ENCODE measurements around the gene ZDHHC1. TPM values are rescaled to one million over a fixed set of nuclear protein-coding genes. Genes with fewer than 3 reads are reported as not detected.

Gene ZDHHC1
- total RNA-seq, 3 donors from 2014 or later = 9.2 to 12.3 (median 10.0) TPM

DNA sequence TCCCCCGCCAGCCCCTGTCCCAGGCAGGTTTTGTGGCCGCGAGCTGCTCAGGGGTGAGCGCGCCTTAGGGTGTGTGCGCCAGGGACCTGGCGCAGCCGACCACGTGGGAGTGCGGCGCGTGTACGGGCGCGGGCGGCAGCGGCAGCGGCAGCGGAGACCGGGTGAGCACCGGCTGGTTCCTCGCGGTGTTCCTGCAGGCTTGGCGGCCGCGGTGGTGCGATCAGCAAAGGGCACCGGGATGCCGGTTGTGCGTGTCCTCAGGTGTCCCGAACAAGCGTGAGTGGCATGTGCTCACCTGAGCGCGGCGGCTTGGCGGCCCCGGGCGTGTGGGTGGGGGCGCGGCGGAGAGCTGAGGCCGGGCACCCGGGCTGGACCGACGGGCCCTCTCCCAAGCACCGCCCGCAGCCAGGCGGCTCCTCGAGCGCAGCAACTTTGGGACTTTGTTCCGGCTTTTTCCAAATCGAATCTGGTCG is 14.3 kb upstream of the ZDHHC1 start:
- peak overlapping the region; percentile 63 for H3K4me3 ChIP-seq
- intact Hi-C loops (cut with DNase I, micrococcal nuclease) = no loop called here
- TF ChIP-seq, protein P1, sequence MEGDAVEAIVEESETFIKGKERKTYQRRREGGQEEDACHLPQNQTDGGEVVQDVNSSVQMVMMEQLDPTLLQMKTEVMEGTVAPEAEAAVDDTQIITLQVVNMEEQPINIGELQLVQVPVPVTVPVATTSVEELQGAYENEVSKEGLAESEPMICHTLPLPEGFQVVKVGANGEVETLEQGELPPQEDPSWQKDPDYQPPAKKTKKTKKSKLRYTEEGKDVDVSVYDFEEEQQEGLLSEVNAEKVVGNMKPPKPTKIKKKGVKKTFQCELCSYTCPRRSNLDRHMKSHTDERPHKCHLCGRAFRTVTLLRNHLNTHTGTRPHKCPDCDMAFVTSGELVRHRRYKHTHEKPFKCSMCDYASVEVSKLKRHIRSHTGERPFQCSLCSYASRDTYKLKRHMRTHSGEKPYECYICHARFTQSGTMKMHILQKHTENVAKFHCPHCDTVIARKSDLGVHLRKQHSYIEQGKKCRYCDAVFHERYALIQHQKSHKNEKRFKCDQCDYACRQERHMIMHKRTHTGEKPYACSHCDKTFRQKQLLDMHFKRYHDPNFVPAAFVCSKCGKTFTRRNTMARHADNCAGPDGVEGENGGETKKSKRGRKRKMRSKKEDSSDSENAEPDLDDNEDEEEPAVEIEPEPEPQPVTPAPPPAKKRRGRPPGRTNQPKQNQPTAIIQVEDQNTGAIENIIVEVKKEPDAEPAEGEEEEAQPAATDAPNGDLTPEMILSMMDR (IDR thresholded peaks at IDR 0.05) = no peak
- H3K36me3 ChIP-seq (ENCODE audit: low read depth) = no peaks in the 10 kb centered on the region
- H3K9me3 ChIP-seq = no peaks in the 10 kb centered on the region
- ATAC-seq (peak; percentile 59), DNase-seq (peak; percentile 84 to 88 (median 86))
- peaks cover 15% of the 10 kb centered on the region for H3K4me1 ChIP-seq (ENCODE audit: low read depth)

DNA sequence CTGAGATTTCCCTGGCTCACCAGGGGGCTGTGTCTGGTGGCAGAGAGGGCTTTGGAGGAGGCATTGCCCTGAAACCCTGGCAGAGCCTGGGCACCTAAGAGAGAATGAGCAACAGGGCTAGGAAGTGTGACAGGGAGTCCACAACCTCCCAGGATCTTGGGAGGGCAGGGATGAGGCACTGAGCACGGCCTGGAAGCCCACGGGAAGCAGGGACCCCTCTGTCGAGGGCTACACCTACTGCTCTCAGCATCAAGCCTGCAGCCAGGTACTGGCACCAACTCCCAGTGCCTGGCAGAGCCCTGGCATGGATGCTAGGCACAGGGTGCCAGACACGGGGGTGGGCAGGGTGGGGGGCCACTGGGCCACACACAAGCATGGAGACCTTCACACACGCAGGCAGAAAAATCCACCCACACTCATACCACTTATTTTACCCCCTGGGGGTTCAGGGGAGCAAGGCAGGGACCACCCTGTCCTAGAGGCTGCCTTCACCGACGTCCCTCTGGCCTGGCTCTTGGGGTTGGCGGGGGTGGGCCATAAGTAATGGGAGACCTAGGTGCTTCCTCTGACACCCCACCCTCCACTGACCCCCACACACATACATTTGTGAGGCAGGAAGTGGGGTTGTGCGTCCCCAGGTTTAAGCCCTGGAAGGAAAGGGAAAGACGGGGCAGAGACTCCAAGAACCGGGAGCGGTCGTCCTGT is 13.7 kb upstream of the ZDHHC1 start:
- peak; percentile 0 for ATAC-seq

DNA sequence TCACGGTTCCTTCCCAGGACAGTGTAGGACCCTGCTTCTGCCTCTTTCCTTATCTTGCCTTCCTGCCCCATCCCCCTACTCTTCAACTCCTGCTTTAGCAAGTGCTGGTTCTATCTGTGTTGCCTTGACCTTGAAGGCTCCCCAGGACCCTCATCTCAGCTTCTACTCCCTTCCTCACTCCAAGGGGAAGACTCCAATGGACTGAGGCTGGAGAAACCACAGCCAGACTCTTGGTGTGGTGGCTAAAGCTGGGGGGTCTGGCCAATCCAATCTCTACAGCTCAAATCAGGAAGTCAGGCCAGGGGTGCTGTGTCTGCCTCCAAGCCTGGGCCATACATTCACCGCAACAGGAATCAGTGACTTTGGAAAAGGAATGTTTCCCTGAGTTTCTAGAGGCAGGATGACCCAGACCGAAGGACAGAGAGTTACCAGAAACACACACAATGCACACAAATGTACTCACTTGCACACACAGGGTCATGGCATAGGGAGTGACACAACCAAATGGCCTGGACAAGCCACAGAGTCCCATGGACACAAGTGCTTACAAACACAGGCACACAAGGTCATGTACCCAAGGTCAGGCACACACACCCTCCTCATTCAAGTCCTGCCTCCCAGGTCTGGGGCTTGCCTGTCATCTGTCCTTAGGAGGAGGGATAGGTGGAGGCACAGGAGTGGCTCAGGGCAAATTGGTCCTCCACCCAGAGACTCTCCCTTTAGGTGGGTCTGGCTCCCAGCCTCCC is 12.9 kb upstream of the ZDHHC1 start:
- TF ChIP-seq, protein P1 (IDR thresholded peaks at IDR 0.05) = no peak
- Histone ChIP-seq H3K36me3 (ENCODE audit: low read depth) (no peaks in the 10 kb centered on the region), H3K4me3 (peak overlapping the region; percentile 63), H3K9me3 (no peaks in the 10 kb centered on the region), H3K4me1 (ENCODE audit: low read depth) (peaks cover 15% of the 10 kb centered on the region)
- ATAC-seq (peak; percentile 67), DNase-seq (peak in 2 of 3 donors; percentile 83 to 85)
- intact Hi-C loops (cut with DNase I, micrococcal nuclease) = loop anchor here in 1 of 2 donors (5.0 kb wide), 1 partner anchor 33 kb away; no protein-coding TSS in a partner anchor

More for the DNA sequence above, 13.7 kb upstream of the ZDHHC1 start:
- TF ChIP-seq, protein P1 (IDR thresholded peaks at IDR 0.05) = no peak
- Histone ChIP-seq H3K36me3 (ENCODE audit: low read depth) (no peaks in the 10 kb centered on the region), H3K9me3 (no peaks in the 10 kb centered on the region), H3K4me3 (peak overlapping the region; percentile 63), H3K4me1 (ENCODE audit: low read depth) (peaks cover 15% of the 10 kb centered on the region)
- intact Hi-C loops (cut with DNase I, micrococcal nuclease) = loop anchor here in 1 of 2 donors (5.0 kb wide), 1 partner anchor 32 kb away; no protein-coding TSS in a partner anchor
- DNase-seq = no peak

DNA sequence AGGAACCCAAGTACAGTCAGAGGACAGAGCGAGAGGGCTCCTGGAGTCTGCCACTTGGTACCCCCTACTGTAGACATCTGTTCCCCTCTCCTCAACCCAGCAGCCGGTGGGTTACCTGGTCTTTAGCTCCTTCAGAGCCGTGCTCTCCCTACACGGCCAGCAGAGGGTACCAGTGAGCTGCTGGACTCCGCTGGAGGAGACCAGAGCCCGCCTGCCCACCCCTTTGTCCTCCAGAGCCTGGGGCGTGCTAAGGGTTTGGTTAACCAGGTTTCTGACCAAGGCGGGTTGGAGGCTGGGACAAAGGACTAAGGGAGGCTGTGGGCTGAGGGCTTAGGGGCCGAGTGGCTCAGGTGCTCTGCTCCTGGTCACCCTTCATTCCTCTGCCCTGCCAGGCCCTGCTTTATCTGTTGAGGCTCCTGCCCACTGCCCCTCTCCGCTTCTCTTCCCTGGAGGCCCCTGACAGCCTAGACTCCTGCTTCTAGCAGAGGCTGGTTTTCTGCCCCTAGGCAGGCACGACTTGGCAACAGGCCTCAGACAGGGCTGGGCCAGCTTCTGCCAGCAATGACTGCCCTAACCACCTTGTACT is 12.0 kb upstream of the ZDHHC1 start:
- TF ChIP-seq, protein P1 (IDR thresholded peaks at IDR 0.05) = peak; percentile 72
- DNase-seq (peak; percentile 83 to 87 (median 84)), ATAC-seq (peak; percentile 57)
- H3K9me3 ChIP-seq = no peaks in the 10 kb centered on the region
- H3K4me3 ChIP-seq = no peak overlapping the region
- peaks cover 15% of the 10 kb centered on the region for H3K4me1 ChIP-seq (ENCODE audit: low read depth)
- no peaks in the 10 kb centered on the region for H3K36me3 ChIP-seq (ENCODE audit: low read depth)
- intact Hi-C loops (cut with DNase I, micrococcal nuclease) = loop anchor here in 1 of 2 donors (5.0 kb wide), 1 partner anchor 34 kb away; no protein-coding TSS in a partner anchor

DNA sequence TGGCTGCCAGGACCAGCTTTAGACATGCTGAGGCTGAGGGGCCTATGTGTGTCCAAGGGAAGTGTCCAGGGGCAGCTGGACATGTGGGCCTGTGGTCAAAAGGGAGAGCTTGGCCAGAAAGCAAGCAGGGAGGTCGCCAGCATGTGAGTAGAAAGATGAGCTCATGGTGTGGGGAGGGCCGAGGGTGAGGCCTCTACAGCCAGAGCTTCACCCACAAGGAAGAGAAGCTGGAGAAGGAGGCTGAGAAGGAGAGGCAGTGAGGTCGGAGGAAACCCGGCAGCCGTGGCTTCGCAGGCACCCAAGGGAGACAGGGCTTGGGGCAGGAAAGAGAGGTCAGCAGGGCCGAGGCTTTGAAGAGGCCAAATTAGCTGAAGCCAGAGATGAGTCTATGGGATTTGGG is 10.7 kb upstream of the ZDHHC1 start:
- H3K36me3 ChIP-seq (ENCODE audit: low read depth) = no peaks in the 10 kb centered on the region
- DNase-seq (peak in 1 of 3 donors; percentile 41), ATAC-seq (no peak)
- intact Hi-C loops (cut with DNase I, micrococcal nuclease) = loop anchor here in 1 of 2 donors (5.0 kb wide), 1 partner anchor 35 kb away; no protein-coding TSS in a partner anchor
- no peak overlapping the region for H3K4me3 ChIP-seq
- TF ChIP-seq, protein P1 (IDR thresholded peaks at IDR 0.05) = no peak
- H3K9me3 ChIP-seq = no peaks in the 10 kb centered on the region
- H3K4me1 ChIP-seq (ENCODE audit: low read depth) = peaks cover 15% of the 10 kb centered on the region

All from mucosa of descending colon (tissue), 3 donors.